Mucosa of descending colon (tissue), 3 donors: Measurements from ENCODE around the gene CSNK1G1. TPM values are rescaled to one million over a fixed set of nuclear protein-coding genes. Genes with fewer than 3 reads are reported as not detected.

ENCODE experiments used
- ATAC-seq: fragments of 200-7000 bp; cut with Tn5 transposase; one replicate; pipeline ENCODE4 v1.9.1; 2020; ENCODE audit warnings: mild to moderate bottlenecking, moderate library complexity
- DNase-seq, 3 donors: peaks; one replicate each; pipeline ENCODE4 v3.0.0-alpha.2; 2020
- H3K36me3 ChIP-seq: fragments of 200-600 bp; one replicate; pipeline ENCODE4 v1.8.0; 2021; ENCODE audit warnings: low read depth, mild to moderate bottlenecking
- H3K4me1 ChIP-seq: fragments of 200-600 bp; one replicate; pipeline ENCODE4 v1.8.0; 2021; ENCODE audit warnings: low read depth, mild to moderate bottlenecking
- H3K4me3 ChIP-seq: fragments of 200-600 bp; one replicate; pipeline ENCODE4 v1.8.0; 2021; ENCODE audit warnings: mild to moderate bottlenecking
- H3K9me3 ChIP-seq: fragments of 200-600 bp; one replicate; pipeline ENCODE4 v1.8.0; 2021; ENCODE audit warnings: mild to moderate bottlenecking
- CTCF ChIP-seq: fragments of 200-600 bp; IDR thresholded peaks from one replicate; pipeline ENCODE4 v1.8.0; 2022; ENCODE audit warnings: antibody characterized with exemption, mild to moderate bottlenecking
- intact Hi-C, 2 donors: fragments of 100-400 bp; cut with DNase I in 1 of 2; cut with micrococcal nuclease in 1 of 2; formaldehyde crosslinking; loops; one replicate each; pipeline versions ENCODE4 v1.11.0 to v1.11.1; 2022; cut with DNase I, micrococcal nuclease
- total RNA-seq, 3 donors: library from RNA; stranded (reverse); fragmentation: NEBNext Ultra II Directional in 2 of 3; extraction: Animal tissue kit (Norgen Biotek cat#: 25700) in 2 of 3; gene quantifications; one replicate each; pipeline versions ENCODE4 v1.2.1 to v1.2.4, GENCODE V29; 2021 to 2023
- donor health status: DM: no; HTN: no; CAD: no; lungs with moderate emphysema.
- donor health status: DM: no; HTN: no; CAD: no.
- donor health status: DM: no; HTN: yes; CAD: no.

The CSNK1G1 gene
- total RNA-seq, 3 donors from 2014 or later, result 19.1 to 22.3 (median 22.3) TPM

GRCh38 chr15:64161688-64162477 lies 194.1 kb downstream of the CSNK1G1 start:
- ATAC-seq, result no peak
- intact Hi-C loops, result no loop called here
- peaks cover 15% of the 10 kb centered on the region for H3K4me1 ChIP-seq

DNA sequence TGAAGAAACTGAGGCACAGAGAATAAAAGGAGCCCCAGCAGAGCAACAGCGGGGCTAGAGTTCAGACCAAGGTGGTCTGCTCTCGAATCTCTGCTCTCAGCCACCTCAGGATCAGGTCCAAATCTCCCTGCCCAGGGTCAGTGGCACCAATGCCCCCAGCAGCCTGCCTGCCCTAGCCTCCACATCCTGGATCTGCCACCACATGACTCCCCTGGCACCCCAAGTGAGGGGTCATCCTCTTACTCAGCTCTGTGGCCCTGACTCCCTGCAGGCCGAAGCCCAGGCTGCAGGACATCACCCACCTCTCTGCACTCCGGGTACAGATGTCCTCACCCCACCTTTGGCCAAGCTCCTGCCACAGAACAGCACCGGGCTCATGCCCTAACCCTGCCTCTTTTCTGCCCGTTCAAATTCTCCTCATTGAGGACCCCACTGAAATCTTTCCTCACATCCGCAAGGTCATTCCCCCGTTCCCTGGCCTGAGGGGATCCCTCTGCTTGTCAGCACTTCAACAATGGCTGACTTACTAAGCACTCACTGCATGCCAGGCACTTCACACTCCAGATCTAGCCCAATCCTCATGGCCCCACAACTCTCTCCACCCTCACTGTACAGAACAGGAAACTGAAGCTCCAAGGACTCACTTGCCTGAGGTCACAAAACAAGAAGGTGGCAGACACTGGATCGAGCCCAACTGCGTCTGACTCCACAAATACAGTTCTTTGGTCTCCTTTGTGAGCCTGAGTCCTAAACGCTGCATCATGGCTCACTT lies 197.4 kb downstream of the CSNK1G1 start:
- peaks cover 15% of the 10 kb centered on the region for H3K4me1 ChIP-seq
- intact Hi-C loops, result no loop called here
- H3K36me3 ChIP-seq, result peaks cover 14% of the 10 kb centered on the region

More at GRCh38 chr15:64161688-64162477, 194.1 kb downstream of the CSNK1G1 start:
- no peak for TF ChIP-seq CTCF
- no peak for DNase-seq
- H3K9me3 ChIP-seq, result no peaks in the 10 kb centered on the region
- peaks cover 6% of the 10 kb centered on the region for H3K36me3 ChIP-seq
- H3K4me3 ChIP-seq, result peak overlapping the region; percentile 80

GRCh38 chr15:64157599-64158125 lies 198.3 kb downstream of the CSNK1G1 start:
- DNase-seq, result no peak
- Histone ChIP-seq H3K36me3 (peaks cover 14% of the 10 kb centered on the region), H3K4me1 (peaks cover 22% of the 10 kb centered on the region), H3K9me3 (no peaks in the 10 kb centered on the region), H3K4me3 (no peak overlapping the region)
- no peak for TF ChIP-seq CTCF
- ATAC-seq, result no peak
- intact Hi-C loops, result no loop called here

More for the DNA sequence above, 197.4 kb downstream of the CSNK1G1 start:
- H3K4me3 ChIP-seq, result no peak overlapping the region
- H3K9me3 ChIP-seq, result no peaks in the 10 kb centered on the region
- no peak for TF ChIP-seq CTCF
- DNase-seq (no peak), ATAC-seq (no peak)

DNA sequence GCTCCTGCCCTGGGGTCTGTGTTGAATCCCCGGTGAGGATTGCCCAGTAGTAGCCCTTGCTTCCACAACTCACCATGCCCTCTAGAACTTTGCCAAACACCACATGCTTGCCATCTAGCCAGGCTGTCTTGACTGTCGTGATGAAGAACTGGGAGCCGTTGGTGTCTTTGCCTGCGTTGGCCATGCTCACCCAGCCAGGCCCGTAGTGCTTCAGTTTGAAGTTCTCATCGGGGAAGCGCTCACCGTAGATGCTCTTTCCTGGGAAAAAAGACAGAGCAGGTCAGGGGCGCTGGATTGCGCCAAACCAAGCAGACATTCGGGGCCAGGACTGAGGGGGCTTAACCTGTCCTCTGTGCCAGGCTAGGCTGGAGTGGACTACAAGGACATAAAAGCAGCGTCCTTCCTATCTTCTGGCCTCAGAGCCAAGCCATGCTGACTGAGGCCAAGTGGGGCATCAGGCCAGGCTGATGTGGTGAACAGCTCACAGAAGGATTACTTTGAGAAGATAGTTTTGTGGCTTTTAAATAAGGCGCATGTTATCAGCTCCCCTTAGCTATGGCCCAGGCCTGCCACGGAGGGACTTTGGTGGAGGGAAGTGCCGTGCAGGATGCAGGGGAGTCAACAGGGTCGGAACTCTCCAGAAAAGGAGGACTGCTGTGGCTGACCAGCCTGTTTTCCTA lies 199.2 kb downstream of the CSNK1G1 start:
- Histone ChIP-seq H3K4me1 (peaks cover 27% of the 10 kb centered on the region), H3K9me3 (no peaks in the 10 kb centered on the region), H3K36me3 (peaks cover 14% of the 10 kb centered on the region), H3K4me3 (no peak overlapping the region)
- no peak for TF ChIP-seq CTCF
- ATAC-seq (no peak), DNase-seq (no peak)
- intact Hi-C loops, result no loop called here

- Histone ChIP-seq H3K36me3 (peaks cover 14% of the 10 kb centered on the region), H3K9me3 (no peaks in the 10 kb centered on the region), H3K4me3 (no peak overlapping the region), H3K4me1 (peaks cover 27% of the 10 kb centered on the region)
- TF ChIP-seq CTCF, result no peak
- ATAC-seq (no peak), DNase-seq (no peak)
- intact Hi-C loops, result no loop called here
Observed at GRCh38 chr15:64155802-64156651, 199.9 kb downstream of the CSNK1G1 start.
